Measurements from ENCODE around the gene PRR35. TPM values are rescaled to one million over a fixed set of nuclear protein-coding genes. Genes with fewer than 3 reads are reported as not detected.

PRR35 gene
- total RNA-seq, 1 experiment from 2014 or later, result 0.28 TPM

Other genes with a start within 250 kb of the PRR35 start
- 52.4 and 57.8 TPM in 2 replicates for gene AXIN1, start 207.7 kb upstream of the PRR35 start, total RNA-seq (2014; rRNA removed; shearing (Covaris generic))
- 225 and 242 TPM in 2 replicates for gene MRPL28, start 189.9 kb upstream of the PRR35 start, total RNA-seq (2014; rRNA removed; shearing (Covaris generic))
- gene PGAP6, start 178.4 kb upstream of the PRR35 start, total RNA-seq (2014; rRNA removed; shearing (Covaris generic)), result 107 and 112 TPM in 2 replicates
- 400 and 507 TPM in 2 replicates for gene NME4, start 163.2 kb upstream of the PRR35 start, total RNA-seq (2014; rRNA removed; shearing (Covaris generic))
- 20.1 and 21.4 TPM in 2 replicates for gene DECR2, start 158.5 kb upstream of the PRR35 start, total RNA-seq (2014; rRNA removed; shearing (Covaris generic))
- 25.2 and 27.9 TPM in 2 replicates for gene RAB11FIP3, start 134.7 kb upstream of the PRR35 start, total RNA-seq (2014; rRNA removed; shearing (Covaris generic))
- 80.6 and 87.5 TPM in 2 replicates for gene CAPN15, start 32.7 kb upstream of the PRR35 start, total RNA-seq (2014; rRNA removed; shearing (Covaris generic))
- gene NHLRC4, start 6.6 kb downstream of the PRR35 start, total RNA-seq (2014; rRNA removed; shearing (Covaris generic)), result 1.1 TPM in 2 replicates
- 42.2 and 44.6 TPM in 2 replicates for gene PIGQ, start 9.6 kb downstream of the PRR35 start, total RNA-seq (2014; rRNA removed; shearing (Covaris generic))
- 26.3 and 26.4 TPM in 2 replicates for gene RAB40C, start 29.7 kb downstream of the PRR35 start, total RNA-seq (2014; rRNA removed; shearing (Covaris generic))
- gene WFIKKN1, start 70.6 kb downstream of the PRR35 start, total RNA-seq (2014; rRNA removed; shearing (Covaris generic)), result 4.5 and 5.5 TPM in 2 replicates
- 129 and 135 TPM in 2 replicates for gene METTL26, start 75.9 kb downstream of the PRR35 start, total RNA-seq (2014; rRNA removed; shearing (Covaris generic))
- 71.5 and 83.1 TPM in 2 replicates for gene MCRIP2, start 81.4 kb downstream of the PRR35 start, total RNA-seq (2014; rRNA removed; shearing (Covaris generic))
- gene WDR90, start 89.0 kb downstream of the PRR35 start, total RNA-seq (2014; rRNA removed; shearing (Covaris generic)), result 35.3 and 38.3 TPM in 2 replicates
- 164 and 174 TPM in 2 replicates for gene RHOT2, start 107.7 kb downstream of the PRR35 start, total RNA-seq (2014; rRNA removed; shearing (Covaris generic))
- gene RHBDL1, start 115.3 kb downstream of the PRR35 start, total RNA-seq (2014; rRNA removed; shearing (Covaris generic)), result 3.1 and 5.9 TPM in 2 replicates
- gene STUB1, start 120.0 kb downstream of the PRR35 start, total RNA-seq (2014; rRNA removed; shearing (Covaris generic)), result 85.3 and 115 TPM in 2 replicates
- gene JMJD8, start 123.9 kb downstream of the PRR35 start, total RNA-seq (2014; rRNA removed; shearing (Covaris generic)), result 63.8 and 88.2 TPM in 2 replicates
- 18.3 and 18.9 TPM in 2 replicates for gene WDR24, start 130.0 kb downstream of the PRR35 start, total RNA-seq (2014; rRNA removed; shearing (Covaris generic))
- 2.8 and 7.1 TPM in 2 replicates for gene FBXL16, start 145.4 kb downstream of the PRR35 start, total RNA-seq (2014; rRNA removed; shearing (Covaris generic))
- 49.6 and 64.2 TPM in 2 replicates for gene METRN, start 154.7 kb downstream of the PRR35 start, total RNA-seq (2014; rRNA removed; shearing (Covaris generic))
- gene ANTKMT, start 160.8 kb downstream of the PRR35 start, total RNA-seq (2014; rRNA removed; shearing (Covaris generic)), result 22.6 and 29.8 TPM in 2 replicates
- gene CCDC78, start 166.0 kb downstream of the PRR35 start, total RNA-seq (2014; rRNA removed; shearing (Covaris generic)), result 11.3 and 21.0 TPM in 2 replicates
- gene HAGHL, start 166.7 kb downstream of the PRR35 start, total RNA-seq (2014; rRNA removed; shearing (Covaris generic)), result 26.6 and 33.1 TPM in 2 replicates
- 42.6 and 46.1 TPM in 2 replicates for gene CIAO3, start 180.6 kb downstream of the PRR35 start, total RNA-seq (2014; rRNA removed; shearing (Covaris generic))
- 0.15 TPM in 1 of 2 replicates, not detected in the other for gene MSLN, start 200.3 kb downstream of the PRR35 start, total RNA-seq (2014; rRNA removed; shearing (Covaris generic))
- gene RPUSD1, start 228.0 kb downstream of the PRR35 start, total RNA-seq (2014; rRNA removed; shearing (Covaris generic)), result 58.7 and 63.4 TPM in 2 replicates
- gene CHTF18, start 228.2 kb downstream of the PRR35 start, total RNA-seq (2014; rRNA removed; shearing (Covaris generic)), result 65.9 and 80.8 TPM in 2 replicates
- not detected in 2 replicates for gene GNG13, start 240.3 kb downstream of the PRR35 start, total RNA-seq (2014; rRNA removed; shearing (Covaris generic))

Data from H7 (cell line).